GM21423 (cell line): ENCODE results near the gene TRAPPC12.
"Not testable (repeated sequence)": the region's sequence is repeated elsewhere in the genome, so short reads cannot be mapped to it uniquely, and the experiment has no call there.

Source experiments
- ATAC-seq: cut with Tn5 transposase; IDR thresholded peaks from one replicate; pipeline ENCODE4 v1.9.1; 2021; ENCODE audit warnings: mild to moderate bottlenecking, moderate library complexity; ENCODE audit not compliant: unreplicated experiment

The TRAPPC12 gene

GRCh38 chr2:3498783-3499394 is 119.4 kb downstream of the TRAPPC12 start:
- no peak for ATAC-seq

GRCh38 chr2:3500326-3500899 is 120.9 kb downstream of the TRAPPC12 start:
- ATAC-seq, result no peak

GRCh38 chr2:3503046-3503445 is 123.6 kb downstream of the TRAPPC12 start:
- no peak for ATAC-seq

- ATAC-seq, result no peak
Observed at GRCh38 chr2:3503483-3503882, 124.0 kb downstream of the TRAPPC12 start.

- ATAC-seq, result no peak
Observed at GRCh38 chr2:3504741-3505140, 125.2 kb downstream of the TRAPPC12 start.

- no peak for ATAC-seq
Observed at GRCh38 chr2:3505771-3506170, 126.3 kb downstream of the TRAPPC12 start.

GRCh38 chr2:3512086-3512485 is 132.6 kb downstream of the TRAPPC12 start:
- ATAC-seq, result no peak

GRCh38 chr2:3513026-3513810 is 133.7 kb downstream of the TRAPPC12 start:
- ATAC-seq, result no peak

GRCh38 chr2:3515438-3515837 is 135.9 kb downstream of the TRAPPC12 start:
- ATAC-seq, result not testable (repeated sequence)

- ATAC-seq, result no peak
Observed at GRCh38 chr2:3516831-3517230, 137.3 kb downstream of the TRAPPC12 start.

GRCh38 chr2:3517948-3518495 is 138.5 kb downstream of the TRAPPC12 start:
- no peak for ATAC-seq

GRCh38 chr2:3518496-3519254 is 139.2 kb downstream of the TRAPPC12 start:
- peak; percentile 83 for ATAC-seq

GRCh38 chr2:3519255-3520205 is 140.0 kb downstream of the TRAPPC12 start, which contains the start of gene ADI1:
Gene ADI1, minus strand, starts transcription at chr2:3519531. Its CDS starts 44 bp downstream, at chr2:3519487.
- peak; percentile 55 for ATAC-seq

GRCh38 chr2:3520591-3520990 is 141.1 kb downstream of the TRAPPC12 start:
- ATAC-seq, result no peak

- ATAC-seq, result no peak
Observed at GRCh38 chr2:3522961-3523421, 143.5 kb downstream of the TRAPPC12 start.

- ATAC-seq, result no peak
Observed at GRCh38 chr2:3523551-3524041, 144.1 kb downstream of the TRAPPC12 start.

- ATAC-seq, result no peak
Observed at GRCh38 chr2:3526871-3527270, 147.4 kb downstream of the TRAPPC12 start.

GRCh38 chr2:3527886-3528785 is 148.6 kb downstream of the TRAPPC12 start:
- no peak for ATAC-seq
